ENCODE results near the gene NMB. TPM values are rescaled to one million over a fixed set of nuclear protein-coding genes. Genes with fewer than 3 reads are reported as not detected.
"Not testable (repeated sequence)": the region's sequence is repeated elsewhere in the genome, so short reads cannot be mapped to it uniquely, and the experiment has no call there.

The NMB gene
- total RNA-seq, 3 donors from 2014 or later, result 13.8 to 26.9 (median 15.7) TPM

- DNase-seq (ENCODE audit: low spot score in 2 of 2), result no peak
- Histone ChIP-seq H3K27me3 (no peaks in the 10 kb centered on the region), H3K4me1 (peaks cover 4 to 10% of the 10 kb centered on the region in 2 donors), H3K9me3 (no peaks in the 10 kb centered on the region), H3K27ac (no peak overlapping the region), H3K36me3 (peaks cover 15% of the 10 kb centered on the region), H3K4me3 (no peak overlapping the region)
- TF ChIP-seq CTCF (IDR thresholded peaks at IDR 0.05) (no peak), POLR2AphosphoS5 (IDR thresholded peaks at IDR 0.05) (no peak), POLR2A (IDR thresholded peaks at IDR 0.05) (no peak)
- intact Hi-C loops (cut with DNase I; ENCODE audit: low total_unique reads), result no loop called here
Observed at GRCh38 chr15:84648539-84648938, 9.5 kb downstream of the NMB start.

GRCh38 chr15:84647726-84648125 lies 10.3 kb downstream of the NMB start:
- H3K27ac ChIP-seq, result no peak overlapping the region
- no peak for DNase-seq (ENCODE audit: low spot score in 2 of 2)
- no peak overlapping the region for H3K4me3 ChIP-seq
- intact Hi-C loops (cut with DNase I; ENCODE audit: low total_unique reads), result no loop called here
- peaks cover 0 to 2% of the 10 kb centered on the region in 2 donors for H3K4me1 ChIP-seq
- no peaks in the 10 kb centered on the region for H3K9me3 ChIP-seq
- no peak for TF ChIP-seq POLR2A (IDR thresholded peaks at IDR 0.05)
- no peak for TF ChIP-seq CTCF (IDR thresholded peaks at IDR 0.05)
- TF ChIP-seq POLR2AphosphoS5 (IDR thresholded peaks at IDR 0.05), result no peak
- H3K27me3 ChIP-seq, result no peaks in the 10 kb centered on the region
- H3K36me3 ChIP-seq, result peaks cover 15% of the 10 kb centered on the region

- Histone ChIP-seq H3K27ac (no peak overlapping the region), H3K4me1 (no peaks in the 10 kb centered on the region), H3K4me3 (no peak overlapping the region), H3K36me3 (peaks cover 15% of the 10 kb centered on the region), H3K9me3 (no peaks in the 10 kb centered on the region), H3K27me3 (no peaks in the 10 kb centered on the region)
- intact Hi-C loops (cut with DNase I; ENCODE audit: low total_unique reads), result no loop called here
- TF ChIP-seq POLR2AphosphoS5 (IDR thresholded peaks at IDR 0.05) (no peak), CTCF (IDR thresholded peaks at IDR 0.05) (no peak), POLR2A (IDR thresholded peaks at IDR 0.05) (no peak)
- DNase-seq (ENCODE audit: low spot score in 2 of 2), result no peak
Observed at GRCh38 chr15:84645997-84646396, 12.0 kb downstream of the NMB start.

GRCh38 chr15:84645496-84645895 lies 12.5 kb downstream of the NMB start:
- TF ChIP-seq CTCF (IDR thresholded peaks at IDR 0.05), result no peak
- no peaks in the 10 kb centered on the region for H3K4me1 ChIP-seq
- no peak overlapping the region for H3K4me3 ChIP-seq
- H3K27me3 ChIP-seq, result no peaks in the 10 kb centered on the region
- no peak for DNase-seq (ENCODE audit: low spot score in 2 of 2)
- intact Hi-C loops (cut with DNase I; ENCODE audit: low total_unique reads), result no loop called here
- peaks cover 15% of the 10 kb centered on the region for H3K36me3 ChIP-seq
- no peak overlapping the region for H3K27ac ChIP-seq
- no peaks in the 10 kb centered on the region for H3K9me3 ChIP-seq

- Histone ChIP-seq H3K4me1 (no peaks in the 10 kb centered on the region), H3K36me3 (peaks cover 15% of the 10 kb centered on the region), H3K4me3 (no peak overlapping the region), H3K9me3 (no peaks in the 10 kb centered on the region), H3K27ac (no peak overlapping the region), H3K27me3 (no peaks in the 10 kb centered on the region)
- intact Hi-C loops (cut with DNase I; ENCODE audit: low total_unique reads), result no loop called here
- TF ChIP-seq POLR2A (IDR thresholded peaks at IDR 0.05), result no peak
- TF ChIP-seq CTCF (IDR thresholded peaks at IDR 0.05), result no peak
- no peak for TF ChIP-seq POLR2AphosphoS5 (IDR thresholded peaks at IDR 0.05)
- no peak for DNase-seq (ENCODE audit: low spot score in 2 of 2)
Observed at GRCh38 chr15:84643838-84644237, 14.2 kb downstream of the NMB start.

- H3K27ac ChIP-seq; H3K9me3 ChIP-seq; DNase-seq (ENCODE audit: low spot score in 2 of 2); intact Hi-C loops (cut with DNase I; ENCODE audit: low total_unique reads); H3K4me1 ChIP-seq; H3K27me3 ChIP-seq; H3K4me3 ChIP-seq: not testable (repeated sequence)
- peaks cover 15% of the 10 kb centered on the region for H3K36me3 ChIP-seq
Observed at GRCh38 chr15:84642640-84643039, 15.4 kb downstream of the NMB start.

- H3K4me1 ChIP-seq; intact Hi-C loops (cut with DNase I; ENCODE audit: low total_unique reads); H3K27ac ChIP-seq; H3K9me3 ChIP-seq; H3K27me3 ChIP-seq; H3K4me3 ChIP-seq; DNase-seq (ENCODE audit: low spot score in 2 of 2): not testable (repeated sequence)
- H3K36me3 ChIP-seq, result peaks cover 15% of the 10 kb centered on the region
Observed at GRCh38 chr15:84641871-84642270, 16.1 kb downstream of the NMB start.

Data from breast epithelium (tissue), 4 donors.